SK-N-SH (cell line): ENCODE results near the gene NDUFA12. TPM values are rescaled to one million over a fixed set of nuclear protein-coding genes. Genes with fewer than 3 reads are reported as not detected.
"Not testable (repeated sequence)": the region's sequence is repeated elsewhere in the genome, so short reads cannot be mapped to it uniquely, and the experiment has no call there.

Source experiments
- CTCF ChIA-PET: fragments of 300-600, 350-600 bp; formaldehyde crosslinking; extraction: SDS; loops from one replicate; lab custom pipeline; 2021; lab: Yijun Ruan, JAX
- POLR2A ChIA-PET: fragments of 350-600 bp; sonication (Branson Sonifier 250); formaldehyde crosslinking; extraction: SDS; loops from one replicate; lab custom pipeline; 2020; ENCODE audit warnings: antibody characterized with exemption, inconsistent platforms; lab: Yijun Ruan, JAX
- DNase-seq: peaks from one replicate; pipeline ENCODE4 v3.0.0; 2012
- H2AFZ ChIP-seq: fragments of 200-600 bp; sonication (generic); 2 replicates; pipeline ENCODE4 v1.8.1; 2016; ENCODE audit warnings: antibody characterized with exemption, mild to moderate bottlenecking, low read depth
- H3F3A ChIP-seq: fragments of 200-600 bp; sonication (generic); replicated peaks from 2 replicates; pipeline ENCODE3; 2016; ENCODE audit warnings: antibody characterized with exemption, mild to moderate bottlenecking; ENCODE audit not compliant: insufficient read depth
- H3K27ac ChIP-seq, 2 experiments: fragments of 200-500 bp in 1 of 2; fragments of 200-600 bp in 1 of 2; sonication (Bioruptor generic) in 1 of 2; sonication (generic), shearing (Covaris generic) in 1 of 2; 2 replicates each; pipeline versions ENCODE4 v1.5.1 to v1.6.1; 2014 to 2016; ENCODE audit warnings: low read depth in 2 of 2, inconsistent platforms in 1 of 2, low read length in 1 of 2, mild to moderate bottlenecking in 1 of 2, mixed read lengths in 1 of 2
- H3K27me3 ChIP-seq: fragments of 200-600 bp; sonication (generic), shearing (Covaris generic); 2 replicates; pipeline ENCODE4 v1.6.1; 2016; ENCODE audit warnings: mixed run types; ENCODE audit not compliant: insufficient read depth
- H3K36me3 ChIP-seq, 2 experiments: fragments of 200-500 bp in 1 of 2; fragments of 200-600 bp in 1 of 2; sonication (Bioruptor generic) in 1 of 2; sonication (generic) in 1 of 2; replicated peaks in 1 of 2; 2 replicates each; pipeline versions ENCODE3 to v1.5.1; 2014 to 2016; ENCODE audit warnings: low read length in 1 of 2, mild to moderate bottlenecking in 1 of 2; ENCODE audit not compliant: insufficient read depth in 2 of 2, control insufficient read depth in 1 of 2
- H3K4me1 ChIP-seq, 2 experiments: fragments of 200-500 bp in 1 of 2; fragments of 200-600 bp in 1 of 2; sonication (Bioruptor generic) in 1 of 2; sonication (generic), shearing (Covaris generic) in 1 of 2; 2 replicates each; pipeline versions ENCODE4 v1.5.1 to v1.6.1; 2014 to 2016; ENCODE audit warnings: low read depth in 1 of 2, low read length in 1 of 2, mixed run types in 1 of 2; ENCODE audit not compliant: insufficient read depth in 2 of 2, control insufficient read depth in 1 of 2
- H3K4me2 ChIP-seq: fragments of 200-600 bp; sonication (generic), shearing (Covaris generic); 2 replicates; pipeline ENCODE4 v1.6.1; 2017; ENCODE audit warnings: mixed run types
- H3K4me3 ChIP-seq, 2 experiments: fragments of 200-500 bp in 1 of 2; fragments of 200-600 bp in 1 of 2; sonication (Bioruptor generic) in 1 of 2; sonication (generic), shearing (Covaris generic) in 1 of 2; 2 replicates each; pipeline versions ENCODE4 v1.5.1 to v1.8.1; 2014 to 2016; ENCODE audit warnings: low read depth in 2 of 2, inconsistent platforms in 1 of 2, low read length in 1 of 2, mild to moderate bottlenecking in 1 of 2, mixed read lengths in 1 of 2, moderate library complexity in 1 of 2
- H3K79me2 ChIP-seq: fragments of 200-600 bp; sonication (generic); 2 replicates; pipeline ENCODE4 v1.8.1; 2017; ENCODE audit warnings: mild to moderate bottlenecking; ENCODE audit not compliant: insufficient read depth
- H3K9ac ChIP-seq: fragments of 200-600 bp; sonication (generic); 2 replicates; pipeline ENCODE4 v1.6.1; 2017; ENCODE audit warnings: mixed run types
- H3K9me2 ChIP-seq: fragments of 200-600 bp; sonication (generic); 2 replicates; pipeline ENCODE4 v1.6.1; 2017; ENCODE audit warnings: mixed run types
- H3K9me3 ChIP-seq: fragments of 200-600 bp; sonication (generic); 2 replicates; pipeline ENCODE4 v1.6.1; 2017; ENCODE audit warnings: mixed run types, mild to moderate bottlenecking, moderate library complexity
- H4K20me1 ChIP-seq: fragments of 200-600 bp; sonication (generic); 2 replicates; pipeline ENCODE4 v1.6.1; 2017; ENCODE audit warnings: mild to moderate bottlenecking, mixed run types; ENCODE audit not compliant: insufficient read depth
- EZH2phosphoT487 ChIP-seq: fragments of 200-600 bp; sonication (generic); IDR thresholded peaks from 2 replicates; pipeline ENCODE4 v1.6.1; 2017; ENCODE audit warnings: low read depth, mixed run types, mild to moderate bottlenecking, antibody characterized with exemption, moderate library complexity, borderline replicate concordance
- FOXJ3 ChIP-seq: sonication (generic); formaldehyde crosslinking; IDR thresholded peaks from 2 replicates; pipeline ENCODE4 v1.5.1; 2020; ENCODE audit warnings: mild to moderate bottlenecking, missing genetic modification reagents
- FOXM1 ChIP-seq: IDR thresholded peaks from 2 replicates; pipeline ENCODE4 v1.4.0; 2012; ENCODE audit warnings: low read depth, mild to moderate bottlenecking
- MEF2A ChIP-seq: IDR thresholded peaks from 2 replicates; pipeline ENCODE4 v1.4.0; 2012; ENCODE audit warnings: low read depth, borderline replicate concordance
- MXI1 ChIP-seq: IDR thresholded peaks from 2 replicates; pipeline ENCODE4 v1.6.1; 2012; ENCODE audit warnings: mild to moderate bottlenecking, low read depth, low read length, improper control_type of control experiment
- NFIC ChIP-seq: IDR thresholded peaks from 2 replicates; pipeline ENCODE4 v1.4.0; 2012; ENCODE audit warnings: borderline replicate concordance
- RXRA ChIP-seq: IDR thresholded peaks from 2 replicates; pipeline ENCODE4 v1.4.0; 2012; ENCODE audit warnings: low read depth, mild to moderate bottlenecking, borderline replicate concordance
- SMC3 ChIP-seq: IDR thresholded peaks from 2 replicates; pipeline ENCODE4 v1.6.1; 2012; ENCODE audit warnings: low read depth, low read length, improper control_type of control experiment
- TAF1 ChIP-seq: IDR thresholded peaks from 2 replicates; pipeline ENCODE4 v1.6.1; 2012; ENCODE audit warnings: low read depth, mild to moderate bottlenecking, low read length, moderate library complexity, borderline replicate concordance
- TCF12 ChIP-seq: IDR thresholded peaks from 2 replicates; pipeline ENCODE4 v1.4.0; 2012
- WGBS: methylation state at CpG from one replicate; pipeline ENCODE4 v1.1.6; 2017; ENCODE audit warnings: low lambda C conversion rate; 5-methylcytosine and 5-hydroxymethylcytosine counted together
- polyA plus RNA-seq, 3 experiments: library from polyadenylated mRNA; depleted of rRNA; stranded (reverse); fragments of >200 nt; gene quantifications; 2 replicates each; pipeline ENCODE4 v1.2.3, GENCODE V29; 2012
- TF ChIP-seq, protein P1 (sequence below): IDR thresholded peaks from 2 replicates; pipeline ENCODE4; 2012
- TF ChIP-seq, protein P2 (sequence below): IDR thresholded peaks from 2 replicates; pipeline ENCODE4 v1.4.0; 2012; ENCODE audit warnings: low read depth

Gene NDUFA12
- polyA plus RNA-seq, 1 of the 3 experiments (the other 2 are of a cell fraction), result 106 TPM

DNA sequence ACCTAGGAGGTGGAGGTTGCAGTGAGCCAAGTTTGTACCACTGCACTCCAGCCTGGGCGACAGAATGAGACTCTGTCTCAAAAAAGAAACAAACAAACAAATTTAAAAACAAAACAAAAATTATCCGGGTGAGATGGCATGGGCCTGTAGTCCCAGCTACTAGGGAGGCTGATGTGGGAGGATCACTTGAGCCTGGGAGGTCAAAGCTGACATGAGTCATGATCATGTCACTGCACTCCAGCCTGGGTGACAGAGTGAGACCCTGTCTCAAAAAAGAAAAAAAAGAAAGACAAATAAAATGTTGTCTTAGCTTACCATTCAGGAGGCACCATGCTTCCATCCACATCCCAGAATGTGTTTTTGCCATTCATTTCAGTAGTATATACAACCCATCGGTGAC is 9.6 kb downstream of the NDUFA12 start:
- H3K9ac ChIP-seq, H3K9me2 ChIP-seq, H3K9me3 ChIP-seq, H2AFZ ChIP-seq, H3K27ac ChIP-seq, H3K27me3 ChIP-seq, H4K20me1 ChIP-seq, H3F3A ChIP-seq, H3K4me3 ChIP-seq, H3K4me1 ChIP-seq, H3K4me2 ChIP-seq, DNase-seq: not testable (repeated sequence)
- Histone ChIP-seq H3K36me3 (peaks cover 11 to 25% of the 10 kb centered on the region in 2 experiments), H3K79me2 (peaks cover 33% of the 10 kb centered on the region)
- CTCF ChIA-PET, result interaction anchor here (1.4 kb wide), 1 partner anchor 22 kb away, joined by 5 read pairs; no protein-coding TSS in a partner anchor
- POLR2A ChIA-PET, result interaction anchor here (0.9 kb wide), 1 partner anchor 10 kb away, joined by 3 read pairs; the partner anchor contains the start of gene NDUFA12
- 86% methylated on average over 3 of the region's 3 CpGs for whole genome bisulfite sequencing

DNA sequence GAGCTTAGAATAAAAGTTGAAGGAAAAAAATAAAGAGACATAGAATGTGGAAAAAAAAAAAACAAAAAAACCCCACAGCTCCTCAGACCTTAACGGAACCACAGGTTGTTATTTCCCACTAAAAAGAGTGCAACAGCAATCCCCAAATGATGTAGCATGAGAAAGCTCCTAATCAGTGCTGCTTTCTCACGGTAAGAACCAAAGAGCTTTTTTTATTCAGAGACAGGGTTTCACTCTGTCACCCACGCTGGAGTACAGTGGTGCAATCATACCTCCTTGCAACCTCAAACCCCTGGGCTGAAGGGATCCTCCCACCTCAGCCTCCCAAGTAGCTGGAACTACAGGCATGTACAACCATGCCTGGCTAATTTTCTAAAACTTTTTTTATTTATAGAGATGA is 13.3 kb downstream of the NDUFA12 start:
- Histone ChIP-seq H3F3A (peaks cover 4% of the 10 kb centered on the region), H3K4me2 (no peak overlapping the region)
- TF ChIP-seq RXRA (no peak), MXI1 (no peak), TCF12 (no peak), FOXM1 (no peak), EZH2phosphoT487 (no peak), MEF2A (no peak), SMC3 (no peak), NFIC (no peak), FOXJ3 (CRISPR knock-in tag) (no peak), TAF1 (no peak)
- TF ChIP-seq, protein P1, sequence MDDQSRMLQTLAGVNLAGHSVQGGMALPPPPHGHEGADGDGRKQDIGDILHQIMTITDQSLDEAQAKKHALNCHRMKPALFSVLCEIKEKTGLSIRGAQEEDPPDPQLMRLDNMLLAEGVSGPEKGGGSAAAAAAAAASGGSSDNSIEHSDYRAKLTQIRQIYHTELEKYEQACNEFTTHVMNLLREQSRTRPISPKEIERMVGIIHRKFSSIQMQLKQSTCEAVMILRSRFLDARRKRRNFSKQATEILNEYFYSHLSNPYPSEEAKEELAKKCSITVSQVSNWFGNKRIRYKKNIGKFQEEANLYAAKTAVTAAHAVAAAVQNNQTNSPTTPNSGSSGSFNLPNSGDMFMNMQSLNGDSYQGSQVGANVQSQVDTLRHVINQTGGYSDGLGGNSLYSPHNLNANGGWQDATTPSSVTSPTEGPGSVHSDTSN, result no peak
- TF ChIP-seq, protein P2, sequence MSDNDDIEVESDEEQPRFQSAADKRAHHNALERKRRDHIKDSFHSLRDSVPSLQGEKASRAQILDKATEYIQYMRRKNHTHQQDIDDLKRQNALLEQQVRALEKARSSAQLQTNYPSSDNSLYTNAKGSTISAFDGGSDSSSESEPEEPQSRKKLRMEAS, result no peak
- TF ChIP-seq, all 33 proteins: peak for 0
- H3K36me3 ChIP-seq, result peaks cover 11 to 16% of the 10 kb centered on the region in 2 experiments
- ChIA-PET POLR2A (interaction anchor here (1.1 kb wide), 1 partner anchor 8 kb away, joined by 3 read pairs; no protein-coding TSS in a partner anchor), CTCF (interaction anchor here (0.7 to 2.0 kb wide), 3 partner anchors 10 to 444 kb away, joined by 3 to 8 read pairs (median 7); no protein-coding TSS in a partner anchor)
- no peak overlapping the region for H3K27ac ChIP-seq
- no peaks in the 10 kb centered on the region for H3K9me2 ChIP-seq
- WGBS, result 92% methylated on average over 3 of the region's 3 CpGs
- H3K4me3 ChIP-seq, result no peak overlapping the region
- no peak overlapping the region for H3K9ac ChIP-seq
- H3K9me3 ChIP-seq, result no peaks in the 10 kb centered on the region
- no peak for DNase-seq
- peaks cover 5% of the 10 kb centered on the region; the same call in 1 of the 2 replicates for H3K79me2 ChIP-seq
- H3K27me3 ChIP-seq, result no peaks in the 10 kb centered on the region
- no peak overlapping the region for H2AFZ ChIP-seq
- no peaks in the 10 kb centered on the region for H3K4me1 ChIP-seq
- H4K20me1 ChIP-seq, result peaks cover 2% of the 10 kb centered on the region; the same call in 1 of the 2 replicates
